Measurements from ENCODE around the gene HOXB3. TPM values are rescaled to one million over a fixed set of nuclear protein-coding genes. Genes with fewer than 3 reads are reported as not detected.

Gene HOXB3
- total RNA-seq, 2 donors from 2014 or later: 16.0 to 23.6 TPM

- DNase-seq (ENCODE audit: low spot score): no peak
- intact Hi-C loops (cut with DNase I): no loop called here
Measured at GRCh38 chr17:48565022-48565554, 25.0 kb downstream of the HOXB3 start.

DNA sequence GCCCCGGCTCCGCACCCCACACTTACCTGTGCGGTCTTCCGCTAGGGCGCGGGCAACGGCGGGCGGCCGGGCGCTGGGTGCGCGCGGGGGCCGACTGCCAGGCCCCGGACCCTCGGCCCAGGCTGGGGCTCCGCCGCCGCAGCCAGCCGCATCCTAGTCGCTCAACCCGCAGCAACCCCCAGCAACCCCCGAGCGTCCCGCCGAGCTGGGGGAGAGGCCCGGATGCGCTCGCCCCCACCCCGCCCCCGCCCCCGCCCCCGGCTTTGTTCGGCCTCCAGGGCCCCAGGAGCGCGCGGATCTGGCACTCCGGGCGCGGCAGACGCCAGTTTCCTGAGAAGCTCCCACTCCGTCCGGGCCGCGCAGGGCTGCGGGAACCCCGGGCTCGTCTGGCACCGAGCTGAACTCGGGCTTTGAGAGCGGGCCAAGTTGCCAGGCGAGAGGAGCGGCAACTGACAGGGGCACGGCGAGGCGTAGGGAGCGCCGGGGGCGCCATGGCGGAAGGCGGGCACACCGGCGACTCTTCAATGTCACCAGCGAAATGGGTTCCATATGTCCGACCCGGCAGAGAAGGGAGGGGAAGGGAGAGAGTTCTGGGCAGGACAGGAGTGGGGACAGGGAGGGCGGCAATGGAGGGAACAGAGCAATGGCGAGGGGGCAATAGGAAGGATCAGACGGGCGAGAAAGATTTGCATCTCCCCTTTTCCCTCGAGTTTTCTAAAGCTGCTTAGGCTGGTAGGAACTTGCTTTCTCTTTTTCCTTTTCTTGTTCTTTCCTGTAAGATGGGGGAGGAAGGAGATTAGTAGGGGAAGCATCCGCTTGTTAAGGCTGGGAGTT lies 25.6 kb downstream of the HOXB3 start:
- intact Hi-C loops (cut with DNase I): no loop called here
- no peak for DNase-seq (ENCODE audit: low spot score)

DNA sequence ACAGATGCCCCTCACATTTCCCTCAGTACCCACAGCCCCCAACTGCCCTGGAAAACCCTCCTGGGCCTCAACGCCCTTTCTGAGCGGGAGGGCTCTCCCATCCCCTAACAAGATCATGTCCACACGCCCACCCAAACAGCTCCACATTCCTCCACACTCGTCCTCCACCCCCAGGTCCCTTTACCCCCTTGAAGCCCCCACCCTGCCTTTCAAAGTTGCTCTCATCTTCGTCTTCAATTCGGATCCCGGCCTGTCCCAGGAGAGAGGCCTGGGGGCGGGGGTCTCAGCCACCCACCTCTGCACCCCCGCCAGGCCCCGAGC lies 26.2 kb downstream of the HOXB3 start:
- intact Hi-C loops (cut with DNase I): no loop called here
- no peak for DNase-seq (ENCODE audit: low spot score)

DNA sequence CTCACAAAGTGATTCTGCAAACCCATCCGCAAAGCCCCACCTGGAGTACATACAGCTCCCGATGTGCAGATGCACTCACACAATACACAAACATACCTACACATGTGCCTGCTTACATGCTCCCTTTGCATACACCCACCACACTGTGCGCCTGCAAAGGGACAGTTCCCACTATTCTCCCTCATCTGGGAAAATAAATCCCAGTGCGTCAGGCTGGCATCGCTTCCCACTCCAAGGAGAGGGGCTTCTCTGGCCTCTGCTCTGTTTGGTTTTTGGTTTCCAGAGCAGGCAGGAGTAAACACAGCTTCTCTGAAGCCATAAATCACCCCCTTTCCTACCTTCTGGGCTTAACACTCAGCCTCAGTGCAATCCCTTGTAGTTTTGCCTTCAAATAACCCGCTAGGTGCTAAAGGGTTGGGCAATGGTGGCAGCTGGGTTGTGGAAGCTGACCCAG lies 26.6 kb downstream of the HOXB3 start:
- intact Hi-C loops (cut with DNase I): no loop called here
- no peak for DNase-seq (ENCODE audit: low spot score)

GRCh38 chr17:48562934-48563333 lies 27.1 kb downstream of the HOXB3 start:
- no peak for DNase-seq (ENCODE audit: low spot score)
- intact Hi-C loops (cut with DNase I): no loop called here

GRCh38 chr17:48561884-48562810 lies 27.9 kb downstream of the HOXB3 start:
- intact Hi-C loops (cut with DNase I): no loop called here
- no peak for DNase-seq (ENCODE audit: low spot score)

- intact Hi-C loops (cut with DNase I): no loop called here
- no peak for DNase-seq (ENCODE audit: low spot score)
Measured at GRCh38 chr17:48559840-48560817, 29.9 kb downstream of the HOXB3 start.

DNA sequence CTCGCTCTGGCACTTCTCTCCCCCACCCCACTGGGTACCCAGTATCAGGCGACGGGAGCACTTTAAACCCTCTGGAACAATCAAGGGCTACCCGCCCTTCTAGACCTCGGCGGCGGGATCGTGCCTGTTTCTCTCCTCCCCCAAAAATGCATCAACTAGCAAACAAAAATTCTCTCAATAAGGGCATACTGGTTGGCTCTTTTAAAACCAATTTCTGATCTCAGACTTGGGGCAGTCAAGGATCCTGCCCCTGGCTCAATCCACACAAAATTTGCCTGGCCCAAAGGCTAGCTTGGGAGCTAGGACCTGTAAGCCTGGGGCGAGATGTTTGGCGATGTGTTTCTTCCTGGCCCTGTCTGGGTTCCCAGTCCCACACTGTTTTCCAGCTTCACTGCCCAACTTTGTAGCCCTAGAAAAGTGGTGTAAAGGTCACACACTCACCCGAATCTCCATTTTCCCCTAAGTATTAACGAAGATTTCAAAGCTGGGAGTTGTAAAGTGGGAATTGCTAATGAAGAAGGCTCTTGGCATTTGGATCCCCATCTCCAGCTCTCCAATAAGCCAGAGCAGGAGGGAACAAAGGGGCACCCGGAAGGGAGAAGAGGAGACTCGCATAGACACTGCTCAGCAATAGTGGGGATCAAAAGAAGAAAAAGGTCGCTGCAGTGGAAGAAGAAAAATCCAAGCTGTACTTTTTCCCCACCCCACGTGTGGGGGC lies 30.8 kb downstream of the HOXB3 start:
- DNase-seq (ENCODE audit: low spot score): no peak
- intact Hi-C loops (cut with DNase I): no loop called here

DNA sequence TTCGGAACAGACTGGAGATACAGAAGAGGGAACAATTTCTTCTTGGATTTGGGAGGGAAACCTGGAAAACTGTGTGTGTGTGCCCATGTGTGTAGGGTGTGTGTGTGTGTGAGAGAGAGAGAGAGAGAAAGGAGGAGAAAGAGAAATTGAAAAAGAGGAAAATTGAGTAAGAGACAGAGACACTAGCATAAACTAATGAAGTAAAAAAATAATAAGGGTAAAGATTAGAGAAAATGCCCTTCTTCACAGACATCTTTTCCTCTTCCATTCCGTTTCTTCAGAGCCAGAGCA lies 31.3 kb downstream of the HOXB3 start:
- no peak for DNase-seq (ENCODE audit: low spot score)
- intact Hi-C loops (cut with DNase I): no loop called here

DNA sequence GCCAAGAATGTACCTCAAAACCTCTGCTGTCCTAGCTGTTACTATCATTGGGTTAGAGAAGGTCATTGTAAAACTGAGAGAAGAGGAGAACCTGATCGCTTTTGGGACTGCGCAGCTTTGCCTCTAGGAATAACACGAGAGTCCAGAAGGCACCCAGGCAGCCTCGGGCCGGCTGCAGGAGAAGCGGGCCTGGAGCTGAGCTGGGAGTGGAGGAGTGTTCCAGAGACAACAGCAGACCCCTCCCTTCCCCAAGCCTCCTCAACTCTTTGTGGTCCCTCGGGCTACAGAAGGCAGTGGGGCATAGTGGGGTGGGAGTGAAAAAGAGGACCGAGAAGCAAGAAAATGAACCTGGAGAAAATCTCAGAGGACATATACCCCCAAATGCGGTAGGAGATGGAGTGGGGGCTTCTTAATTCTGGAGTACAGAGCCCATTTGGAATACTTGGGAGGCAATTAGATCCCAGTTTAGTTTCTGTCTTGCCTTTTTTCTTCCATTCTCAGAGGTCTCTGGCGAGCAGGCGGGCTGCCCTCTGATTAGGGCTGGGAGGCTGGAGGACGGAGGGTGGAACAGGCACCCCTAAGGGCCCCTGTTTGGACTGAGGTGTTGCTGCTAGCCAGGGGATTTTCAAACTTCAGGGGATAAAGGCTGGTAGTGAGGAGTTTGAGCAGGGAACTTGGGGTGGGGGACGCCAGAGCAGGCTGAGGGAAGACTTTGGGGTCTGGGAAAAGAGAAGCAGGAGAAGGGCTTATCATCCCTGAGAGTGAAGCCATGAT lies 31.8 kb downstream of the HOXB3 start:
- intact Hi-C loops (cut with DNase I): no loop called here

GRCh38 chr17:48556576-48557401 lies 33.3 kb downstream of the HOXB3 start:
- intact Hi-C loops (cut with DNase I): no loop called here
- DNase-seq (ENCODE audit: low spot score): no peak

More for the DNA sequence above, 31.8 kb downstream of the HOXB3 start:
- no peak for DNase-seq (ENCODE audit: low spot score)

GRCh38 chr17:48556229-48556575 lies 33.8 kb downstream of the HOXB3 start:
- intact Hi-C loops (cut with DNase I): no loop called here
- DNase-seq (ENCODE audit: low spot score): no peak

DNA sequence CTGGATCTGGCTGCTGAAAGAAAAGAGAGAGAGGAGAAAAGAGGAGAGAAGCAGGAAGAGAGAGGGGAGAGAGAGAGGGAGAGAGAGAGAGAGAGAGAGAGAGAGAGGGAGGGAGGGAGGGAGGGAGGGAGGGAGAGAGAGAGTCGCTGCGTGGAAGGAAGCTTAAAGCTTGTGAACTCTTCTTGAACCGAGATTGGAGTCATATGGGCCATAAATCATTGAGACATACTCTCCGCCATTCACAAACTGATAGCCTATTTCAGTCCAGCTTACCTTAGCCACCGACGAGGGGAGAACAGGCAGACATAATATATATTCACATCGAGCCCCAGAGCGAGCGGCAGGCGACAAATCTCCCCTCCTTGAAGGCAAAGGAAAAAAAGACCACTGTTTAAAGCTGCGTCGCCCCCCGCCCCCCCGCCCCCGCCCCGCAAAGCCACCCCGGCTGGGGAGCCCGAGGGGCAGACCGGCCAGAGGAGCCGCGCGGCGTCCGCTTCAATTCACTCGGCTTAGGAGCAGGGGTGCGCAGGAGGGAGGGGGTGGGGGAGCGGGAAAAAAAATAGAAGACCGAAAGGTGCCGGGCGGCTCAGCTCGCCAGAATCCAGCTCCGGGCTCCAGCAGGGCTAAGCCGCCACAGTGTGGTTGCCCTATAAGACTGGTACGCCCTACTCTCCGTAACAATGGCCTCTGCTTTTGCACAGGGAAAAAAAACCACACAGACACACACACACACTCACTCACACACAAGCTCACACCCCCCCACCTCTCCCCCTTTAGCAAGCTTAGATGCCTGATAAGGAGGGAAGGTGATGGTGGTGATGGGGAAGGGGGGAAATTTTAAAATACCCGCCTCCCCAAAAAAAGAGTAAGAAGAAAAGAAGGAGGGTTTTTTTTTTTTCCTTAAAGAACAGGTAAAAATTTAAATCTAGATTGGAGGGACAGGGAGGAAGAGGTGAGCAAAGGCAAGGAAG lies 34.5 kb downstream of the HOXB3 start:
- intact Hi-C loops (cut with DNase I): no loop called here
- DNase-seq (ENCODE audit: low spot score): no peak

- DNase-seq (ENCODE audit: low spot score): no peak
- intact Hi-C loops (cut with DNase I): no loop called here
Measured at GRCh38 chr17:48554412-48555257, 35.4 kb downstream of the HOXB3 start.

DNA sequence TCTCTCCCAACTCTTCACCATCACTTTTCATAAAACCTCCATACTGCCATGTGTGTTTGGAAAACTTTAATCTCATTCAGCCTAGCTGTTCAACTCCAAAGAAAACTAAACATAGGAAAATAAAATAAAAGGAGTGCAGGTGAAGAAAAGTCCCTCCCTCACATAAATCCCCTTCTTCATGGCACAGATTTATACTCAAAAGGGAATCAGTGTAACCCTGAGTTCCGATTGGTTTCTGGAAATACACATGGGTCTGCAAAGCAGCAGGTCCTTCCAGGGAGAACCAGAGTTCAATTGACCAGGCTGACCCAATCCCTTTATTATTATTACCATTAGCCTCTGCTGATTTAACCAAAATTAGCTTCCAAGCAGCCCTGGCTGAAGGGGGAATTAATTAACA lies 36.2 kb downstream of the HOXB3 start:
- intact Hi-C loops (cut with DNase I): no loop called here
- DNase-seq (ENCODE audit: low spot score): no peak
